NCI-H146 (cell line): ENCODE measurements around the gene MTFR2.

Experiments
- DNase-seq: peaks from one replicate; lab custom pipeline; 2025; lab: John Stamatoyannopoulos, UW

The MTFR2 gene

DNA sequence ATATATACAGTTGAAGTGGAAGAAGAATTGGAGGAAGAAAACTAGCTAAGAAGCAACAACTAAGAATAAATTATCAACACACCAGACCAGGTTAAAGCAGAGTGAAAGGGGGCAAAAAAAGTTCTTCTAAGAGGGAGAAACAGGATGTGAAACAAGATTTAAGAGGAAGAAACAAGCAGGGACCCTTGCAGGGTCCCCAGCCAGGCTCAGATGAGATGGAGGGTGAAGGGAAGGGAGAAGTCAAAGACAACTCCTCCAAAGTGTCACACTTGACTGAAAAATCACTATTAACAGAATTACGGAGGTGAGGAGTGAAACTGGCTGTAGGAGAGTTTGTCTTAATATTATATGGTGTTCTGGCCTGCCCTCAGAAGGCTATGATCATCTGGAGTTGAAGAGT, 65.4 kb downstream of the MTFR2 start:
- DNase-seq: no peak

DNA sequence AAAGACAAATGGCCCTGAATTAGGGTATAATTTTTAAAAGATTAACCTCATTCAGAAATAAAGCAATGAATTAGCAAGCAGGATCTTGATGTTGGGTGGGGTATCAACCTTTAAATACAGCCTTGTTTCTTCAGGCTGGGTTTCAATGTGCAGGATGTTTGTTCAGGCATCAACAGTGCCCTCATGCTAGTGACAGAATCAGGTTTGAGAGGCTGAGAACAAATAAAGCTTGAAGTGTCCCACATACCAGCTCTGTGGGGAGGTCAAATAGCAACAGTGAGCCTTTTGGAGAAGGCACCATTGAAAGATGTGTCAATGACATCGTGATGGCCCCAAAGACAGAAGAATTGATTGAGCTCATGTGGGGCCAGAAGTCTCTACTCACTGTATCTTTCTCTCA, 68.2 kb downstream of the MTFR2 start:
- no peak for DNase-seq

DNA sequence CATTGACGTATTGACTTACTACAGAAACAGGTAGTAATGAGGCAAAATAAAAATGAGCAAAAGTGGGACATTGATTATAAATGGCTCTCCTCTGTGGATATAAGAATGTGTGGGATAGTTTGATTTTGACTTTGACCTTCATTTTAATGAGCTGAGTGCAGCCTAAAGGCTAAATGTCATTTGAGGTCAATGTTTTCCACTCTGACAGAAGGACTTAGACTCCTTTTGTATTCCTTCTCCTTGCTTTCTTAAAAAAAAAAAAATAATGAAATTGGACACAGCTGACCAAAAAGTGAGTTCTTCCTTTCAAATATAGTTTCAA, 68.6 kb downstream of the MTFR2 start:
- no peak for DNase-seq
